Lower leg skin (tissue), 4 donors: Measurements from ENCODE around the gene APP. TPM values are rescaled to one million over a fixed set of nuclear protein-coding genes. Genes with fewer than 3 reads are reported as not detected.

Experiments used
- DNase-seq, 2 donors: peaks; one replicate each; pipeline ENCODE4 v3.0.0-alpha.2; 2019; ENCODE audit warnings: low spot score in 2 of 2
- H3K4me3 ChIP-seq: fragments of 200-600 bp; sonication (generic); 2 replicates; pipeline ENCODE4 v1.5.1; 2017; ENCODE audit warnings: mild to moderate bottlenecking, low read depth; ENCODE audit not compliant: poor library complexity, severe bottlenecking
- POLR2A ChIP-seq, 2 donors: fragments of 450-650 bp; IDR thresholded peaks; one replicate each; pipeline ENCODE4 v1.6.1; 2016 to 2017; ENCODE audit warnings: antibody characterized with exemption in 2 of 2, mild to moderate bottlenecking in 1 of 2, moderate library complexity in 1 of 2
- WGBS, 2 donors: methylation state at CpG; one replicate each; pipeline ENCODE4 v1.1.5; 2018; 5-methylcytosine and 5-hydroxymethylcytosine counted together
- intact Hi-C: fragments of 100-400 bp; cut with DNase I; formaldehyde crosslinking; loops from one replicate; pipeline ENCODE4 v1.15.0; 2023; ENCODE audit warnings: low total_unique reads
- total RNA-seq, 4 donors: library from RNA; depleted of rRNA; stranded (reverse); fragments of >200 nt; gene quantifications; one replicate each; pipeline ENCODE4 v1.1.0, GENCODE V29; 2016
- TF ChIP-seq, protein P1 (sequence below), 3 donors: fragments of 450-650 bp; IDR thresholded peaks; one replicate each; pipeline ENCODE4 v1.5.1; 2016; ENCODE audit warnings: antibody characterized with exemption in 3 of 3, mild to moderate bottlenecking in 3 of 3, moderate library complexity in 2 of 3

The APP gene
- total RNA-seq, 4 donors from 2014 or later, result 240 to 403 (median 331) TPM

DNA sequence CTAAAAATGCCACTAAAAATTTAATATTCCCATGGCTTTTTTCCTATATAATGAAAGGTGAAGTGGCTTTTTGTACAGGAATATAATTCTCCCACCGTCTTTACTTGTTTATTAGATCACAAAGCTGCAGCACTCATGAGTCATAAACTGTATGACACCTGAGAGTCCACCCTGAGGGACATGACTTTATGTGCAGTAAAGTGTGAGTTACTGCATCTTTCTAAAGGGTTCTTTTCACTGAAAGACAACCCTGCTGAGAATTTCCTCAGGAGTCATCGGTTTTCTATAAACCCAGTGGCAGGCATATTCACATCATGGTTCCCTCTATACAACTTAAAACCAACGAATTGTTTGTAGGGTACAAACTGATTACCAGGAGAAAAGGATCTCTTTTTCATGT, 77.4 kb downstream of the APP start:
- no peak overlapping the region for H3K4me3 ChIP-seq
- DNase-seq, result no peak
- WGBS, 2 donors, result 48 to 74% methylated on average over 3 of the region's 3 CpGs
- TF ChIP-seq POLR2A (IDR thresholded peaks at IDR 0.05), result no peak
- TF ChIP-seq, protein P1, sequence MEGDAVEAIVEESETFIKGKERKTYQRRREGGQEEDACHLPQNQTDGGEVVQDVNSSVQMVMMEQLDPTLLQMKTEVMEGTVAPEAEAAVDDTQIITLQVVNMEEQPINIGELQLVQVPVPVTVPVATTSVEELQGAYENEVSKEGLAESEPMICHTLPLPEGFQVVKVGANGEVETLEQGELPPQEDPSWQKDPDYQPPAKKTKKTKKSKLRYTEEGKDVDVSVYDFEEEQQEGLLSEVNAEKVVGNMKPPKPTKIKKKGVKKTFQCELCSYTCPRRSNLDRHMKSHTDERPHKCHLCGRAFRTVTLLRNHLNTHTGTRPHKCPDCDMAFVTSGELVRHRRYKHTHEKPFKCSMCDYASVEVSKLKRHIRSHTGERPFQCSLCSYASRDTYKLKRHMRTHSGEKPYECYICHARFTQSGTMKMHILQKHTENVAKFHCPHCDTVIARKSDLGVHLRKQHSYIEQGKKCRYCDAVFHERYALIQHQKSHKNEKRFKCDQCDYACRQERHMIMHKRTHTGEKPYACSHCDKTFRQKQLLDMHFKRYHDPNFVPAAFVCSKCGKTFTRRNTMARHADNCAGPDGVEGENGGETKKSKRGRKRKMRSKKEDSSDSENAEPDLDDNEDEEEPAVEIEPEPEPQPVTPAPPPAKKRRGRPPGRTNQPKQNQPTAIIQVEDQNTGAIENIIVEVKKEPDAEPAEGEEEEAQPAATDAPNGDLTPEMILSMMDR (IDR thresholded peaks at IDR 0.05), result no peak
- intact Hi-C loops, result no loop called here

DNA sequence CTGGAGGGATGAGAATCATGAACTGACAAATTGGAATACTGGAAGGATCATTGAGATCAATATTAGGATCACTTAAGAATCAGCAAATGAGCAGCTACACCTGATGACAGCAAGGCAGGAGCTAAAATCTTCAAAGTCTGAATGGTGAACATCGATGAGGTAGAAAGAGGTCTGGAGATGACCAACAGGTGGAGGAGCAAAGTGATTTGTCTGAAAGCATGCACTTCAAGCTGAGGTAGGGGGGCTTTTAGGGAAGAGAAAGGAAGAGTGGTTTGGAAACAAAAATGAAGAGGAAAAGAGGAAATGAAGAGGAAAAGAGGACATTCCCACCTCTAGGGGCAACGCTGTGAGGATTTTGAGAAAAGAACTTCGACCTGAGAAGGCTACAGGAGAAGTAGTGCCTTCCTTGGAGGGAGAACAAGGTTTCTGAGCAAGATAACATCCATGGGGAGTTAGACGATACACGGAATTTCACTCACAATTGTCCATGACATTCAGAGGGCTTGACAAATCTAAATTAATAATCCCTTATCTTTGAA, 79.0 kb downstream of the APP start:
- no peak overlapping the region for H3K4me3 ChIP-seq
- intact Hi-C loops, result no loop called here
- DNase-seq, result no peak
- TF ChIP-seq POLR2A (IDR thresholded peaks at IDR 0.05), result no peak
- TF ChIP-seq, protein P1 (IDR thresholded peaks at IDR 0.05), result no peak
- 91 to 96% methylated on average over 5 of the region's 5 CpGs for WGBS, 2 donors

- TF ChIP-seq POLR2A (IDR thresholded peaks at IDR 0.05), result no peak
- DNase-seq, result no peak
- 97 to 98% methylated on average over 6 of the region's 6 CpGs for whole genome bisulfite sequencing, 2 donors
- H3K4me3 ChIP-seq, result no peak overlapping the region
- intact Hi-C loops, result no loop called here
Observed at GRCh38 chr21:26089730-26090129, 80.8 kb downstream of the APP start.

GRCh38 chr21:26087223-26087918, 83.2 kb downstream of the APP start:
- no peak for DNase-seq
- no peak overlapping the region for H3K4me3 ChIP-seq
- intact Hi-C loops, result no loop called here
- TF ChIP-seq, protein P1 (IDR thresholded peaks at IDR 0.05), result no peak
- no peak for TF ChIP-seq POLR2A (IDR thresholded peaks at IDR 0.05)
- WGBS, 2 donors, result 49 to 66% methylated on average over 4 of the region's 4 CpGs

- no peak overlapping the region for H3K4me3 ChIP-seq
- 94 to 97% methylated on average over 1 of the region's 1 CpG for WGBS, 2 donors
- TF ChIP-seq, protein P1 (IDR thresholded peaks at IDR 0.05), result no peak
- TF ChIP-seq POLR2A (IDR thresholded peaks at IDR 0.05), result no peak
- DNase-seq, result no peak
- intact Hi-C loops, result no loop called here
Observed at GRCh38 chr21:26085882-26086281, 84.7 kb downstream of the APP start.

GRCh38 chr21:26085127-26085526, 85.4 kb downstream of the APP start:
- DNase-seq, result no peak
- TF ChIP-seq, protein P1 (IDR thresholded peaks at IDR 0.05), result no peak
- no peak for TF ChIP-seq POLR2A (IDR thresholded peaks at IDR 0.05)
- 91 to 94% methylated on average over 4 of the region's 4 CpGs for WGBS, 2 donors
- H3K4me3 ChIP-seq, result no peak overlapping the region
- intact Hi-C loops, result no loop called here
